ENCODE data around the gene CDC123. TPM values are rescaled to one million over a fixed set of nuclear protein-coding genes. Genes with fewer than 3 reads are reported as not detected.

CDC123 gene
- total and polyA plus RNA-seq, 4 donors, result 36.7 to 66.7 (median 46.9) TPM

- no peak overlapping the region for H3K27ac ChIP-seq (ENCODE audit: low read depth in 1 of 2, low read length in 2 of 2)
- intact Hi-C loops (cut with DNase I), result no loop called here
- H3K4me3 ChIP-seq (ENCODE audit: low read length in 2 of 2), result no peak overlapping the region
- 80 to 88% methylated on average over 2 of the region's 2 CpGs for WGBS, 2 donors
- H3K9me3 ChIP-seq (ENCODE audit: control insufficient read depth, low read length), result no peaks in the 10 kb centered on the region
- ATAC-seq (ENCODE audit: low FRiP score) (no peak), DNase-seq (no peak)
- peaks cover 0 to 6% of the 10 kb centered on the region in 2 donors for H3K4me1 ChIP-seq (ENCODE audit: control insufficient read depth in 1 of 2, insufficient read depth in 2 of 2, low read length in 2 of 2)
- H3K36me3 ChIP-seq (ENCODE audit: control insufficient read depth in 1 of 2, insufficient read depth in 2 of 2, low read length in 1 of 2), result peaks cover 3 to 4% of the 10 kb centered on the region in 2 donors
- no peaks in the 10 kb centered on the region for H3K27me3 ChIP-seq (ENCODE audit: control insufficient read depth in 1 of 2, insufficient read depth in 2 of 2, low read length in 1 of 2)
These were observed 2.2 kb downstream of the CDC123 start for GRCh38 chr10:12198156-12198555.

- WGBS, 2 donors, result 93 to 94% methylated on average over 5 of the region's 5 CpGs
- intact Hi-C loops (cut with DNase I), result no loop called here
- DNase-seq, result no peak
- Histone ChIP-seq H3K36me3 (ENCODE audit: control insufficient read depth in 1 of 2, insufficient read depth in 2 of 2, low read length in 1 of 2) (peaks cover 3 to 4% of the 10 kb centered on the region in 2 donors), H3K4me1 (ENCODE audit: control insufficient read depth in 1 of 2, insufficient read depth in 2 of 2, low read length in 2 of 2) (no peaks in the 10 kb centered on the region), H3K4me3 (ENCODE audit: low read length in 2 of 2) (no peak overlapping the region), H3K27me3 (ENCODE audit: control insufficient read depth in 1 of 2, insufficient read depth in 2 of 2, low read length in 1 of 2) (no peaks in the 10 kb centered on the region), H3K27ac (ENCODE audit: low read depth in 1 of 2, low read length in 2 of 2) (no peak overlapping the region), H3K9me3 (ENCODE audit: control insufficient read depth, low read length) (no peaks in the 10 kb centered on the region)
- no peak for ATAC-seq (ENCODE audit: low FRiP score)
These were observed 4.9 kb downstream of the CDC123 start for GRCh38 chr10:12200850-12201249.

GRCh38 chr10:12201543-12201942 lies 5.6 kb downstream of the CDC123 start:
- intact Hi-C loops (cut with DNase I), result no loop called here
- Histone ChIP-seq H3K27ac (ENCODE audit: low read depth in 1 of 2, low read length in 2 of 2) (no peak overlapping the region), H3K36me3 (ENCODE audit: control insufficient read depth in 1 of 2, insufficient read depth in 2 of 2, low read length in 1 of 2) (peaks cover 3 to 4% of the 10 kb centered on the region in 2 donors), H3K9me3 (ENCODE audit: control insufficient read depth, low read length) (no peaks in the 10 kb centered on the region), H3K27me3 (ENCODE audit: control insufficient read depth in 1 of 2, insufficient read depth in 2 of 2, low read length in 1 of 2) (no peaks in the 10 kb centered on the region), H3K4me3 (ENCODE audit: low read length in 2 of 2) (no peak overlapping the region), H3K4me1 (ENCODE audit: control insufficient read depth in 1 of 2, insufficient read depth in 2 of 2, low read length in 2 of 2) (no peaks in the 10 kb centered on the region)
- WGBS, 2 donors, result 86 to 87% methylated on average over 3 of the region's 3 CpGs
- no peak for DNase-seq
- no peak for ATAC-seq (ENCODE audit: low FRiP score)

- 82 to 87% methylated on average over 5 of the region's 5 CpGs for WGBS, 2 donors
- Histone ChIP-seq H3K9me3 (ENCODE audit: control insufficient read depth, low read length) (no peaks in the 10 kb centered on the region), H3K27me3 (ENCODE audit: control insufficient read depth in 1 of 2, insufficient read depth in 2 of 2, low read length in 1 of 2) (no peaks in the 10 kb centered on the region), H3K4me1 (ENCODE audit: control insufficient read depth in 1 of 2, insufficient read depth in 2 of 2, low read length in 2 of 2) (no peaks in the 10 kb centered on the region), H3K27ac (ENCODE audit: low read depth in 1 of 2, low read length in 2 of 2) (no peak overlapping the region), H3K36me3 (ENCODE audit: control insufficient read depth in 1 of 2, insufficient read depth in 2 of 2, low read length in 1 of 2) (peaks cover 3 to 4% of the 10 kb centered on the region in 2 donors), H3K4me3 (ENCODE audit: low read length in 2 of 2) (no peak overlapping the region)
- no peak for DNase-seq
- no peak for ATAC-seq (ENCODE audit: low FRiP score)
- intact Hi-C loops (cut with DNase I), result no loop called here
These were observed 6.2 kb downstream of the CDC123 start for GRCh38 chr10:12202226-12202625.

GRCh38 chr10:12205082-12205481 lies 9.1 kb downstream of the CDC123 start:
- ATAC-seq (ENCODE audit: low FRiP score) (no peak), DNase-seq (no peak)
- intact Hi-C loops (cut with DNase I), result no loop called here
- Histone ChIP-seq H3K36me3 (ENCODE audit: control insufficient read depth in 1 of 2, insufficient read depth in 2 of 2, low read length in 1 of 2) (peaks cover 0 to 3% of the 10 kb centered on the region in 2 donors), H3K4me3 (ENCODE audit: low read length in 2 of 2) (no peak overlapping the region), H3K9me3 (ENCODE audit: control insufficient read depth, low read length) (no peaks in the 10 kb centered on the region), H3K4me1 (ENCODE audit: control insufficient read depth in 1 of 2, insufficient read depth in 2 of 2, low read length in 2 of 2) (no peaks in the 10 kb centered on the region), H3K27ac (ENCODE audit: low read depth in 1 of 2, low read length in 2 of 2) (no peak overlapping the region), H3K27me3 (ENCODE audit: control insufficient read depth in 1 of 2, insufficient read depth in 2 of 2, low read length in 1 of 2) (no peaks in the 10 kb centered on the region)
- 93 to 96% methylated on average over 3 of the region's 3 CpGs for WGBS, 2 donors

- peaks cover 0 to 5% of the 10 kb centered on the region in 2 donors for H3K36me3 ChIP-seq (ENCODE audit: control insufficient read depth in 1 of 2, insufficient read depth in 2 of 2, low read length in 1 of 2)
- no peak overlapping the region for H3K27ac ChIP-seq (ENCODE audit: low read depth in 1 of 2, low read length in 2 of 2)
- no peaks in the 10 kb centered on the region for H3K9me3 ChIP-seq (ENCODE audit: control insufficient read depth, low read length)
- intact Hi-C loops (cut with DNase I), result no loop called here
- ATAC-seq (ENCODE audit: low FRiP score) (no peak), DNase-seq (no peak)
- WGBS, 2 donors, result 78 to 86% methylated on average over 3 of the region's 3 CpGs
- no peaks in the 10 kb centered on the region for H3K4me1 ChIP-seq (ENCODE audit: control insufficient read depth in 1 of 2, insufficient read depth in 2 of 2, low read length in 2 of 2)
- no peak overlapping the region for H3K4me3 ChIP-seq (ENCODE audit: low read length in 2 of 2)
- no peaks in the 10 kb centered on the region for H3K27me3 ChIP-seq (ENCODE audit: control insufficient read depth in 1 of 2, insufficient read depth in 2 of 2, low read length in 1 of 2)
These were observed 11.1 kb downstream of the CDC123 start for GRCh38 chr10:12207114-12207513.

GRCh38 chr10:12208460-12208859 lies 12.5 kb downstream of the CDC123 start:
- Histone ChIP-seq H3K4me3 (ENCODE audit: low read length in 2 of 2) (no peak overlapping the region), H3K36me3 (ENCODE audit: control insufficient read depth in 1 of 2, insufficient read depth in 2 of 2, low read length in 1 of 2) (peaks cover 0 to 3% of the 10 kb centered on the region in 2 donors), H3K27ac (ENCODE audit: low read depth in 1 of 2, low read length in 2 of 2) (no peak overlapping the region), H3K27me3 (ENCODE audit: control insufficient read depth in 1 of 2, insufficient read depth in 2 of 2, low read length in 1 of 2) (no peaks in the 10 kb centered on the region), H3K4me1 (ENCODE audit: control insufficient read depth in 1 of 2, insufficient read depth in 2 of 2, low read length in 2 of 2) (no peaks in the 10 kb centered on the region), H3K9me3 (ENCODE audit: control insufficient read depth, low read length) (no peaks in the 10 kb centered on the region)
- DNase-seq (no peak), ATAC-seq (ENCODE audit: low FRiP score) (no peak)
- 96 to 98% methylated on average over 5 of the region's 5 CpGs for WGBS, 2 donors
- intact Hi-C loops (cut with DNase I), result no loop called here

GRCh38 chr10:12212454-12212853 lies 16.5 kb downstream of the CDC123 start:
- H3K4me3 ChIP-seq (ENCODE audit: low read length in 2 of 2), result no peak overlapping the region
- H3K27ac ChIP-seq (ENCODE audit: low read depth in 1 of 2, low read length in 2 of 2), result no peak overlapping the region
- 88 to 91% methylated on average over 3 of the region's 3 CpGs for WGBS, 2 donors
- ATAC-seq (ENCODE audit: low FRiP score), result no peak
- peaks cover 3 to 7% of the 10 kb centered on the region in 2 donors for H3K36me3 ChIP-seq (ENCODE audit: control insufficient read depth in 1 of 2, insufficient read depth in 2 of 2, low read length in 1 of 2)
- intact Hi-C loops (cut with DNase I), result no loop called here
- no peaks in the 10 kb centered on the region for H3K4me1 ChIP-seq (ENCODE audit: control insufficient read depth in 1 of 2, insufficient read depth in 2 of 2, low read length in 2 of 2)
- no peaks in the 10 kb centered on the region for H3K27me3 ChIP-seq (ENCODE audit: control insufficient read depth in 1 of 2, insufficient read depth in 2 of 2, low read length in 1 of 2)
- no peak for DNase-seq
- no peaks in the 10 kb centered on the region for H3K9me3 ChIP-seq (ENCODE audit: control insufficient read depth, low read length)

GRCh38 chr10:12213621-12214020 lies 17.6 kb downstream of the CDC123 start:
- Histone ChIP-seq H3K36me3 (ENCODE audit: control insufficient read depth in 1 of 2, insufficient read depth in 2 of 2, low read length in 1 of 2) (peaks cover 3 to 7% of the 10 kb centered on the region in 2 donors), H3K4me1 (ENCODE audit: control insufficient read depth in 1 of 2, insufficient read depth in 2 of 2, low read length in 2 of 2) (no peaks in the 10 kb centered on the region), H3K27ac (ENCODE audit: low read depth in 1 of 2, low read length in 2 of 2) (no peak overlapping the region), H3K4me3 (ENCODE audit: low read length in 2 of 2) (no peak overlapping the region), H3K9me3 (ENCODE audit: control insufficient read depth, low read length) (no peaks in the 10 kb centered on the region), H3K27me3 (ENCODE audit: control insufficient read depth in 1 of 2, insufficient read depth in 2 of 2, low read length in 1 of 2) (no peaks in the 10 kb centered on the region)
- intact Hi-C loops (cut with DNase I), result no loop called here
- no peak for DNase-seq
- 69 to 71% methylated on average over 3 of the region's 3 CpGs for WGBS, 2 donors
- no peak for ATAC-seq (ENCODE audit: low FRiP score)
